NT2/D1 (cell line): Measurements from ENCODE around the gene IRAK4.

Experiments used
- YY1 ChIP-seq: IDR thresholded peaks from 2 replicates; pipeline ENCODE4 v1.6.1; 2011; ENCODE audit not compliant: insufficient read length, insufficient read depth
- ZNF274 ChIP-seq: IDR thresholded peaks from 2 replicates; pipeline ENCODE4 v1.6.1; 2011; ENCODE audit warnings: mild to moderate bottlenecking, low read depth, low read length

DNA sequence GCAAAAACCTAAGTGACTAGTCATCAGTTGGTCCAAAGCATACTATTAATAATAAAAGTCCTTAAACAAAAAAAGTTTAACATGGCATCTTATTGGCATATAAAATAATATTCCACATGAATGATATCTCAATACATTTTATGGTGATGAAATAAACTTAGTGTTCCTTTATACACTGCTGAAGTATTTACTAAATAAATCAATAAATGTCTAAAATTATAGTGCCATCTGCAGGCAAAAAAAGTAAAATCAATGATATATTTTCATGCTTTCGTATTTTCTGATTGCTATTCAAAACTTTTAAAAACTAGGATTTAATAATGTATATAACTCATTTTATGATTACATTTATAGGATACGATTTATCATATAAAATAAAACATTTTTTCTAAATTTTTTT, 30.6 kb upstream of the IRAK4 start:
- TF ChIP-seq YY1 (no peak), ZNF274 (no peak)
